GM21423 (cell line): Measurements from ENCODE around the gene HMOX2.

ENCODE experiments used
- ATAC-seq: cut with Tn5 transposase; IDR thresholded peaks from one replicate; pipeline ENCODE4 v1.9.1; 2021; ENCODE audit warnings: mild to moderate bottlenecking, moderate library complexity; ENCODE audit not compliant: unreplicated experiment

Gene HMOX2, protein sequence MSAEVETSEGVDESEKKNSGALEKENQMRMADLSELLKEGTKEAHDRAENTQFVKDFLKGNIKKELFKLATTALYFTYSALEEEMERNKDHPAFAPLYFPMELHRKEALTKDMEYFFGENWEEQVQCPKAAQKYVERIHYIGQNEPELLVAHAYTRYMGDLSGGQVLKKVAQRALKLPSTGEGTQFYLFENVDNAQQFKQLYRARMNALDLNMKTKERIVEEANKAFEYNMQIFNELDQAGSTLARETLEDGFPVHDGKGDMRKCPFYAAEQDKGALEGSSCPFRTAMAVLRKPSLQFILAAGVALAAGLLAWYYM

DNA sequence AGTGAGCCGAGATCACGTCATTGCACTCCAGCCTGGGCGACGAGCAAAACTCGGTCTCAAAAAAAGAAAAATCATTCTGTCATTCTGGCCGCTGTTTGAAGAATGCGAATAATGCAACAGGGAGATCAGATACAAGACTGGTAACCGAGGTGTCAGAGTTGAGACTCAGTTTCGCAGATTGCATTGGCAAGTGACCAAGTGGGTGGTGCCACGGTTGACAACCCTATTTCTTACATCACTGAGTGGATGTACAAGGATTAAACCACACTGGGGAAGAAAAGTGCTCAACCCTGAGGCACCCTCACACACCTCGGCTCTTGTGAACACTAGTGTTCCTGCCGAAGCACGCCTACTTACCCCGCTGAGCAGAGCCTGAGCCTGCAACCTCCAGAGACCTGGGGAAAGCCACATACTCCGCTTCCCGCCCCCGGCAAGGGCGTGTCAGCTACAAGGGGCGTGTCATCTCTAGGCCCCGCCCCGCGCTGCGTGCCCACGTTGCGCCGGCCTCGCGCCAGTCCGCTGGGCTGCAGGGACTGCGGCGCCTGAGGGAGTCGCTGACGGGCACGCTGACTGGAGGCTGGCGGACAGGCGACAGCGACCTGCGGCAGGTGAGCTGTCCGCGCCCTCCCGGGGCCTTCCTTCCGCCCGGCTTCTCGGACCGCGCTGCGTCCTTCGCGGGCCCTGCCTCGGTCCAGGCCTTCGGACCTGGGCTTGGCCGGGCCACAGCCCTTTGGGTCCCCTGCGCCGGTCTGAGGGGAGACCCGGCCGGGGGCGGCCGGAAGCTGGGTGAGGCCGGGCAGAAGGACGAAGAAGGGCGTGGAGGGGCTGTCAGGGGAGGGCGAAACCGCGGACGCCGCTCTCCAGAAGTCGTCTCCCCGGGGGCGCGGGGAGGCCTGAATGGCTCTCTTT, at the start of gene HMOX2:
TSS of gene HMOX2 (plus strand) at position 519 of the 909 bp plus-strand sequence. CDS start 29,127 bp downstream, outside the sequence.
- ATAC-seq: peak; percentile 77

DNA sequence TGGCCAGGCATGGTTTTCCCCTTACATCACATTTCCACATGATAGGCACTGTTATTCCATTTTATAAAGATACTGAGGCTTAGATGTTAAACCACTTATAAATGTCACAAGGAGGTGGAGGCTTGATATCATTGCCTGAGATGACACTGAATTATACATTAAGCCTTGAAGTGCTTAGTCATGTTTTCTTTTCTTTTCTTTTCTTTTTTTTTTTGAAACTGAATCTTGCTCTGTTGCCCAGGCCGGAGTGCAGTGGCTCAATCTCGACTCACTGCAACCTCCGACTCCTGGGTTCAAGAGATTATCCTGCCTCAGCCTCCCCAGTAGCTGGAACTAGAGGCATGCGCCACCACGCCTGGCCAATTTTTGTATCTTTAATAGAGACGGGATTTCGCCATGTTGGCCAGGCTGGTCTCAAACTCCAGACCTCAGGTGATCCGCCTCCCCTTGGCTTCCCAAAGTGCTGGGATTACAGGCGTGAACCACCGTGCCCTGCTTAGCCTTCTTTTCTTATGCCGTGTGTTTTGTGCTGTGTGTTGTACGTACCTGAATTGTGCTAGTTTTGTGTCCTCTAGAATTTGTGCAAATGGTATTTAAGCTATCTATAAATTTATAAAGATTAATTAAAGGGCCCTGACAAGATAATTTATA, 49.4 kb upstream of the HMOX2 start:
- no peak for ATAC-seq

DNA sequence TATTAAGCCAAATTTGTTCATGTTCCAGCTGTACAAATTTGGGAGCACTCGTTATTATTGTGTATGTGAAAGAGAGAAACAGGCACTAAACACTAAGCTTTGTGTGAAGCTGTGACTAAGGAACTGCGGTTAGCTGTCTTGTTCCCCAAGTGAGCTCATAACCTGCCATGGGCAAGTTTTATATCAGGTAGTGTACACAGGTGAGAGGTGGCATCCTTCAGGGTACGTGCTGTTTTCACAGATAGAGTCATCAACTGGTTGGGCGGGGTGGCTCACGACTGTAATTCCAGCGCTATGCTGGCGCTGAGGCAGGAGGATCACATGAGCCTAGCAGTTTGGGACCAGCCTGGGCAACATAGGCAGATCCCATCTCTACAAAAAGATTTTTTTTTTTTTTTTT, 47.7 kb upstream of the HMOX2 start:
- ATAC-seq: no peak

DNA sequence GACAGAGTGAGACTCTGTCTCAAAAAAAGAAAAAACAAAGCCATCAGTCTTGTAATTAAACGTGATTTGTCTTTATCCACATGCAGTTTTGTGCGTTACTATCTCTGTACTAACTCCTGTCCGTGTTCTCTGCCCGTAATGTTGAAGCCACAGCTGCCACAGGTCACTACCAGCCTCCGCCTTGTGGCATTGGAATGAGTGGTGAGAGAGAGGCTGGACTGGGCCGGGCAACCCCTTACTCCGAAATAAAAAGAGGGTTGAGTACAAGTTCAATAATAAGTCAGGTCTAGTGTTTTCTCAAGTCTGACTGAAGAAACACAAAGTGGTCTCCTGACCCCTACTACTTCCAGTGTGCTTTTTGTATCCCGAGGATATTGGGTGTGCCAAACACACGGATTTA, 45.2 kb upstream of the HMOX2 start:
- ATAC-seq: no peak

DNA sequence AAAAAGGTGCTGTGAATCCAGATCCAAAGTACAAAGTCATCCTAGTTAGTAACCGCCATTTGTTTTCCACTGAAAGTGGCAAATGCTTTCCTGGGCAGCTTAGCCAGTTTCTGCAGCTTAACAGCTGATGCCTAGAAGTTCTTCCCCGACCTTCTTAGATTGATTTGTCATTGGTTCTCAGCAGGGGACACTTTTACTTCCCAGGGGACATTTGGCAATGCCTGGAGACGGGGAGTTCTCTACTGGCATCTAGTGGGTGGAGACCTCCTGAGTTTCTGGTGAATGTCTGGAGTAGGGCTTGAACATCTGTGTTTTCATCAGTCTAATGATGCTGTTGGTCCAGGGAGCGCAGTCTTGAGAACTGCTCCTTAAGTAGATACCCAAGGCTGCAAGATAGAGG, 43.0 kb upstream of the HMOX2 start:
- ATAC-seq: no peak

DNA sequence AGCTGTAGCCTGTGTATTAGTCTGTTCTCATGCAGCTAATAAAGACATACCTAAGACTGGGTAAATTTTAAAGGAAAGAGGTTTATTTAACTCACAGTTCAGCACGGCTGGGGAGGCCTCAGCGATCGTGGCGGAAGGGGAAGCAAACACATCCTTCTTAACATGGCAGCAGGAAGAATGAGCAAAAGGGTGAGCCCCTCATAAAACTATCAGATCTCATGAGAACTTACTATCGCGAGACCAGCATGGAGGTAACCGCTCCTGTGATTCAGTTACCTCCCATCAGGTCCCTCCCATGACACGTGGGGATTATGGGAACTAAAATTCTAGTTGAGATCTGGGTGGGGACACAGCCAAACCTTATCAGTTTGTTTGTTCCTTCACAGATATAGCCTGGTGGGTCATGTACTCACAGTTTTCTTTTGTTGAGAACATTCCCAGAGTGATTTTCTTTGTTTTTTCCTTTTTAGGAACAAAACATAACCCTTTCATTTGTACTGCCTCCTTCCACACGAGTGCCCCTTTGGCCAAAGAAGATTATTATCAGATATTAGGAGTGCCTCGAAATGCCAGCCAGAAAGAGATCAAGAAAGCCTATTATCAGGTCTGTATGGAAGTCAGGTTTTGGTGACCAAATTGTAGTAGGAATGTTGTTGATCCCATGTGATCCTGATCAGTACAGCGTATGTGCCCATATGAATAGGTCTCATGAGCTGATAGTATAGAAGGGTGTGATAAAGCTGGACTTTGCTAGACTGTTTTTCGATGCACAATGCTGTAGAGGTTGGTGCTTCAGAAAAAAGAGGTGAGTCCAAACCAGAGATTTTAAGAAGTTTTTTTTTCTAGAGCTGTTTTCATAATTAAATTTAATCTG, 42.0 kb upstream of the HMOX2 start:
- no peak for ATAC-seq

DNA sequence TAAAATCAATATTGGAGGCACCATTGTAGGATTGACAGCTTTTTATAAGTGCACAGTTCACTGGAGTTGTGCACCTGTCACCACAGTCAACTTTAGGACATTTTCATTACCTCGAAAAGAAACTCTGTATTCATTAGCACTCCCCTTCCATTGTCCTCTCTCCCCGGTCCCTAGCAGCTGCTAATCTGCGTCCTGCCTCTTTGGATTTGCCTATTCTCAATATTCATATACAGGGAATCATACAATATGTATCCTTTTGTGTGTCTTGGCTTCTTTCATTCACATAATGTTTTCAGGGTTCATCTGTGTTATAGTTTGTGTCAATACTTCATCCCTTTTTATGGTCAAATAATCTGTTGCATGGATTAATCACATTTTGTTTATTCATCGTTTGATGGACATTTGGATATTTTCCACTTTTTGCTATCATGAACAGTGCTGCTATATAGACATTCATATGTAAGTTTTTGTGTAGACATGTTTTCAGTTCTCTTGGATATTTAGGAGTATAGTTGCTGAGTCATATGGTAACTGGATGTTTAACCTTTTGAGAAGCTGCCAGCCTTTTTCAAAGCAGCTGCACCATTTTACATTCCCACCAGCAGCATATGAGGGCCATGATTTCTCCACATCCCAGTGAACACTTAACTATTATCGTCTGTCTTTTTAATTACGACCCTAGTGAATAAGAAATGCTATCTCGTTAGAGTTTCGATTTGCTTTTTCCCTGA, 40.7 kb upstream of the HMOX2 start:
- no peak for ATAC-seq

DNA sequence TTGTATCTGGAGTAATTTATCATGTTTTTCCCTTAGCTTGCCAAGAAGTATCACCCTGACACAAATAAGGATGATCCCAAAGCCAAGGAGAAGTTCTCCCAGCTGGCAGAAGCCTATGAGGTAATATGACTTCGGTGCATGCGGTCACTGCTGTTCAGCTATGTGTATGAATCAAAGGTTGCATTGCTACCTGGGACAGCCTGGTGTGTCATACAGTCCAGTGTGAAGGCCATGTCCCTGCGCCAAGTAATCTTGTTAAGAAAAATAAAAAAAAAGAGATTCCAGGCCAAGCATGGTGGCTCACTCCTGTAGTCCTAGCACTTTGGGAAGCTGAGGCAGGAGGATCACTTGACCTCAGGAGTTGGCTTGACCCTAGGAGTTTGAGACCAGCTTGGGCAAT, 38.8 kb upstream of the HMOX2 start:
- no peak for ATAC-seq

DNA sequence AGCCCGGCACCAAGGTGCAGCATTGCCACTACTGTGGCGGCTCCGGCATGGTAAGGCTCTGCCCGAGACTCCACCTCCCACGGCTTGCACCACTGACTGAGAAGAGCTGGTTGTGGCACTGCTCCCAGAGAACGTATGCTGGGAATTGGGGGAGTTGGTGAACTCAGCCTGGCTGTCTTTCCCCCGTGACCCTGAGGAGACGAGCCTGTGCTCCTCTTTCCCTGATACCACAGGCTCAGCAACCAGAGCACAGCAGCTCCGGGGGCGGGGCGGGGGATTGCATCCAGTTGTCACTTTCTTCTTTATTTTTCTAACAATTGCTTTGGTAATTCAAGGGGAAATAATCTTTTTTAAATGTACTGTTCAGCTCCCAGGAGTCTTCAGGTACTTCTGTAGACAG, 33.8 kb upstream of the HMOX2 start:
- ATAC-seq: no peak

DNA sequence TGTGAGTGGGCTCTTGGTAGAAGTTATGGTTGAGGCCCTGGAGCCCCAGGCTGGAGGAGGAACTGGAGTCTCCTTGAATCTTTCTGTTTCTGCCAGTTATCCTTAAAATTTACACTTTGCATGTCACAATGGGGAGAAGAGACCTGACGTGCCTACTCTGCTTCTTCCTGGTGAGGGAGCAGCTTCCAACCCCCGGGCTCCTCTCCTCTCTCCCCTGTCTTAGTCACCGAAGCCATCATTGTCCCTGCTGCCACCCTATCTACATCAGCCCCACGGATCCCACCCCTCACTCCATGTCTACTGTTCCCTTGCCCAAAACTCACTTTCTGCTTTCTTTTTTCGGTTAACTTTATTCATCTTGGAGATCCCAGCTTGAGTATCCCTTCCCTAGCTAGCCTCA, 32.9 kb upstream of the HMOX2 start:
- no peak for ATAC-seq

DNA sequence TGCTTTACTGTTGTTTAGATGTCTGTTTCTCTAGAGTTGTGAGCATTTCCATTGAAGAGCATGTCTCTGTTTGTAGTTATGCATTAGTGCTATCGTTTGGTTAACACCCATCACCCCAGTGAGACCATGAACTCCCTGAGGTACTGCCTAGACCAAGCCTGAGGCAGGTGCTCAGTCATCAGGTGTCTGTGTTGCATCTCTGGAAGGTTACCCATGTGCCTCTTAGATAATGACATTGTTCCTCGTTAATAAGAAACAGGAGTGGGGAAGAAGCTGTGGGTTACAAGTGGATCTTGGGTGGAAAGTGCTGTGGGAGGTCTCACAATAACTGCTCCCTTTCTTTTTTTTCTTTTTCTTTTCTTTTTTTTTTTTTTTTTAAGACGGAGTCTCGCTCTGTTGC, 32.2 kb upstream of the HMOX2 start:
- no peak for ATAC-seq

DNA sequence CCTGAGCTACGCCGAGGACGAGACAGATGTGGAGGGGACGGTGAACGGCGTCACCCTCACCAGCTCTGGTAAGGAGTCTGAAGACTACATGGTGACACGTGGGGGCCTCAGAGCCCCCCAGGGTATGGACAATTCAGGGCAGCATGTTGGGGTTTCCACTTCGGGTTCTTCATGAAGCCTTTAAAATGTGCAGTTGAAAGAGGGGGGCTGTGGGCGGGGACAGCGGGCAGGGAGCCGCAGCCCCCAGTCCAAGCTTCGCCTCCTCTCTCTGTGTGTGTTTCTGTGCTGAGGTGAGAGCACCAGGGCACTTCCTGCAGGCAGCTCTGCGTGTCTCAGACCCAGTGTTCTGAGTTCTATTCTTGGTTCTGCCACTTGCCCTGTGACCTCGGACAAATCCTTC, 25.8 kb upstream of the HMOX2 start:
- no peak for ATAC-seq

DNA sequence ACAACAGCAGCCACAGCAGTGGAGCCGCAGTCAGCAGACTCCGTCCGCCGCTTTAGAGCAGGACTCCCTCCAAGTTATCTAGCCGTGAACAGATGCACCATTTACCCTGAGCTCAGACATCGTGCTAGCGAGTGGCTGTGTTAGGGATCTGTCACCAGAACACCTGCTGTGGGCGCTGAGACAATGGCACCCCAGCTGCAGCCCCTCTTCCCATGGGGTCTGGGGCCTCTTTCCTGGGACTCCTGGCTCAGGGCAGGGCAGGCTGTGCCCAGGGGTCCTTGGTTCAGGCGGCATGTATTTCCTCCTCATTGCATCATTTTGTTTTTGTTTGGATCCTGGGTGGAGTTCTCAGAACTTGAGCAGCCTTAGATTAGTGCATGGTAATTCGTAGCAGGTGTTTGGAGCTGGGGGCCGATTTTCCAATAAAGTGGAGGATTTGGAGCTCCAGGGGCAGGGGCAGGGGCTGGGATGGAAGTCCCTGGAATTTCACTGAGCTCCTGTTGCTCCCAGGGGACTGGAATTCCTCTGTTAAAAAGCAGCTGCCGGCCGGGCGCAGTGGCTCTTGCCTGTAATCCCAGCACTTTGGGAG, 25.2 kb upstream of the HMOX2 start:
- ATAC-seq: no peak

DNA sequence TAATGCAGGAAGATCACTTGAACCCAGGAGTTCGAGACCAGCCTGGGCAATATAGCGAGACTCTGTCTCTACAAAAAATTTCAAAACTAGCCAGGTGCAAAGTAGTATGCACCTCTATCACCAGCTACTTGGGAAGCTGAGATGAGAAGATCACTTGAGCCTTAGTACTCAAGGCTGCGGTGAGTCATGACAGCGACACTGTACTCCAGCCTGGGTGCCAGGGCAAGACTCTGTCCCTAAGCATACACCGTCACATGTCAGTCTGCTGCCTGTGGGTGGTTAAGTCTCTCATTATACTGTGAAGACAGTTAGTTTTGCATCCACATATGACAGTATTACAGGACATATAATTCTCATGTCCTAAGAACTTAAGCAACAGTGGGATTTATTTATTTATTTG, 23.5 kb upstream of the HMOX2 start:
- ATAC-seq: no peak

DNA sequence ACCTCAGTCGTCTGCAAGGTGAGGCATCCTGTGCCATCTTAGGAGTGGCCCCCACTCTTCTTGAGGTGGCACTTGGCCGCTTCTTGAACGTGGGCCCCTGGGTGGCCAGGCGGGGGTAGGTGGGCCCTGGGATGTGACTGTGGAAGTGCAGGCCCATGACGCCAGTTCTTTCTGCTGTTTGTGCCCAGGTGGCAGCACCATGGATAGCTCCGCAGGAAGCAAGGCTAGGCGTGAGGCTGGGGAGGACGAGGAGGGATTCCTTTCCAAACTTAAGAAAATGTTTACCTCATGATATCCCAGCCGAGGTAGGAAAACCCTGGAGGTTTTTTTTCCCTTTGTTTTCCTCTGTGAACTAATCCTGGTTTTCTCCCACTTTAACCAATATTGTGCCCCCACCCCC, 21.6 kb upstream of the HMOX2 start:
- no peak for ATAC-seq

DNA sequence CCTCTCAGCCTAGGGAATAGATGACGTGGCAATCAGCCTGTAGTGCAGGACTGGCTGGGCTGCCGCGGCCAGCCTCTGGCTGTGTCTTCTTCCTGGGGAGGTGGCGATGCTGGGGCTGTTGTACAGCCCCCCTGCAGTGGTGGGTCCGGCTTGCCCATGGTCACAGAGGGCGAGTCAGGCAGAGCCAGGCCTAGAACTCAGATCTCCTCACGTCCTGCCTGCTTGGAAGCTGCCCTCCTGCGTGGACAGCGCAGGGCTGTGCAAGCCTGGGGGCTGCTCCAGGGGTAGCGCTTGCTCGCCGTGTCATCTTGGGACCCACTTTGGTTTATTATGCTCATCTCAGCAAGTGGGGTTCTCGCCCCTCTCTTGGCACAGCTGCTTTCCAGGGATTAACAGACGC, 21.1 kb upstream of the HMOX2 start:
- no peak for ATAC-seq

DNA sequence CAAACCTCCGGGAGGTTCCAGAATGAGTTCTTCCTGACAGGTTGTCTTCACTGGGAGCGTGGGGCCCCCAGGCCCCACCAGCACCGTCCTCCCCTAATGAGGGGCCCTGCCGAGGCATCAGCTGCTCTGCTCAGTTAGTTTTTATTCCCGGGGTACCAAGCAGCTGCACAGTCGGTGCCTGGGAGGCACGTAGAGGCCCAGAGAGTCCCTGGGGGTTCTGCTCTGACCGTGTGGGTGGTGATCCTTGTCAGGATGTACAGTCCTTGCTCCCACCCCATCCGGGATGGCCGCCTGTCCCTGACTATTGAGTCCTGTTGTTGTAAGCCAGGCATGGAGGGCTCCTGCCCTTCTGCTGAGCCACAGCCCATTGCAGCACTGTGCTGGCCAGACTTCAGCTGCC, 20.2 kb upstream of the HMOX2 start:
- no peak for ATAC-seq

DNA sequence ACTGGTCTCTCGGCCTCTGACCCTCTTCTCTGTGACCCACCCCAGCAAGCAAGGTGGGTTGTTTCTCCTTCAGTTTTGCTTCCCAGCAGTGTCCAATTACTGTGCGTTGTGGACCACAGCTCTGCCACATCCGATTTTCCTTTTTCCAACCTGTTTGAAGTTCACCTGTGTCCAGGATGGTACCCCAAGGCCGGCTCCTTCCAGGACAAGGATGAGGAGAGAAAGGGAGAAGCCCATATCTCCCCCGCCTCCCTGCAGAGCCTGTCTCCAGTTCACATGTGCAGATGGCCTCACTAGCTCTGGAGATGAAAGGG, 15.3 kb upstream of the HMOX2 start:
- no peak for ATAC-seq

DNA sequence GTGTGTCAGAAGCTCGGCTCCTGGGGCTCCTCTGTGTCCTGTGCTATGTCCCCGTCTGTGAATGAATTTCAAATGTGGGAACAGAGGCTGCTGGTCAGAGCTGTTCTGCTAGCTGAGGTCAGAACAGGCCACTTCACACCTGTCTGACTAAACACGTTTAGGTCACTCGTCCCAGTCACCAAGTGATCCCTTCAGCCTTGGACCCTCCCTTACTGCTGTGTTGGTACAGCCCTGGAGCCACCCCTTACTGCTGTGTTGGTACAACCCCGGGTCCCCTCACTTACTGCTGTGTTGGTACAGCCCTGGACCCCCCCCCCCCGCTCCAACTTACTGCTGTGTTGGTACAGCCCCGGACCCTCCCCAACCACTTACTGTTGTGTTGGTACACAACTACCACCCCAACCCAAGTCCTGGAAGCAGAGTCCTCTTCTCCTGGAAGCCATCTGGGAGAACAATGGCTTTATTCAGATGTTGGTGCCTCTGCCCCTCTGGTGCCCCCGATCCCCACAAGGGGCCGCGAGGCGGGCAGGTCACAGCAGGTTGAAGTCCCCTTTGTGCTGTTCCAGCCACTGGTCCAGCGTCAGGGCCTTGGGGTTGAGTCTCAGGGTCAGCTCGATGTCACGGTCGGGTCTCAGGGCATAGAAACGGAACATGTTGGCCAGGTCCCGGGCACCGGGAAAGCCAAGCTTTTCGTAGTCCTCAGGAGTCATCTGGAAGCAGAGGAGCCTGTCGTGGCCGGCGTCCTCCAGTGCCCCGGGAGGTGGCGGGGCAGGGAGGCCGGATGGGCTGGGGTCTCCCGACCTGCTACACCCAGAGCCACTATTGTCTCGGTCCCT, 14.7 kb upstream of the HMOX2 start:
- no peak for ATAC-seq
